Measurements from ENCODE around the gene HIVEP2.

DNA sequence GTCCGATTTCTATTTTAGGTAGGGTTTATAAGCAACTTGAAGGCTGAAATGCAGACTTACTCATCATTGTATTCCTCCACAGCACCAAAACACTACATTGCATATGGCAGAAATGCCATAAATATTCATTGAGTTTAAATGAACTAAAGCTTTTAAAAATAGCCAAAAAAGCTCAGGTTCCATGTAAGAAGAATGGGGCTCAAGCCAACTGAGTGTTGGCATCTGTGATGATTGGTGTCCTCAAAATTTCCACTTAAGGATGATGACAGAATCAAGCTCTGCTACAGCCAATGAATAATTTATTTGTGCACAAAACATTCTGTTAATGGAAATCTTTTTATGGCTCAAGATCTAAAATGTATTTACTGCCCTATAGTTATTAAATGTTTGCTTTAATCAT, 115.4 kb downstream of the HIVEP2 start:
- TF ChIP-seq POLR2AphosphoS5 (IDR thresholded peaks at IDR 0.05; ENCODE audit: low read depth) (no peak), GABPA (IDR thresholded peaks at IDR 0.05; ENCODE audit: low read depth) (no peak), SPI1 (IDR thresholded peaks at IDR 0.05; ENCODE audit: borderline replicate concordance, low read depth) (no peak)
- TF ChIP-seq, protein P1, sequence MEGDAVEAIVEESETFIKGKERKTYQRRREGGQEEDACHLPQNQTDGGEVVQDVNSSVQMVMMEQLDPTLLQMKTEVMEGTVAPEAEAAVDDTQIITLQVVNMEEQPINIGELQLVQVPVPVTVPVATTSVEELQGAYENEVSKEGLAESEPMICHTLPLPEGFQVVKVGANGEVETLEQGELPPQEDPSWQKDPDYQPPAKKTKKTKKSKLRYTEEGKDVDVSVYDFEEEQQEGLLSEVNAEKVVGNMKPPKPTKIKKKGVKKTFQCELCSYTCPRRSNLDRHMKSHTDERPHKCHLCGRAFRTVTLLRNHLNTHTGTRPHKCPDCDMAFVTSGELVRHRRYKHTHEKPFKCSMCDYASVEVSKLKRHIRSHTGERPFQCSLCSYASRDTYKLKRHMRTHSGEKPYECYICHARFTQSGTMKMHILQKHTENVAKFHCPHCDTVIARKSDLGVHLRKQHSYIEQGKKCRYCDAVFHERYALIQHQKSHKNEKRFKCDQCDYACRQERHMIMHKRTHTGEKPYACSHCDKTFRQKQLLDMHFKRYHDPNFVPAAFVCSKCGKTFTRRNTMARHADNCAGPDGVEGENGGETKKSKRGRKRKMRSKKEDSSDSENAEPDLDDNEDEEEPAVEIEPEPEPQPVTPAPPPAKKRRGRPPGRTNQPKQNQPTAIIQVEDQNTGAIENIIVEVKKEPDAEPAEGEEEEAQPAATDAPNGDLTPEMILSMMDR (IDR thresholded peaks at IDR 0.05; ENCODE audit: insufficient read depth, low read length) = no peak
- TF ChIP-seq, protein P2, sequence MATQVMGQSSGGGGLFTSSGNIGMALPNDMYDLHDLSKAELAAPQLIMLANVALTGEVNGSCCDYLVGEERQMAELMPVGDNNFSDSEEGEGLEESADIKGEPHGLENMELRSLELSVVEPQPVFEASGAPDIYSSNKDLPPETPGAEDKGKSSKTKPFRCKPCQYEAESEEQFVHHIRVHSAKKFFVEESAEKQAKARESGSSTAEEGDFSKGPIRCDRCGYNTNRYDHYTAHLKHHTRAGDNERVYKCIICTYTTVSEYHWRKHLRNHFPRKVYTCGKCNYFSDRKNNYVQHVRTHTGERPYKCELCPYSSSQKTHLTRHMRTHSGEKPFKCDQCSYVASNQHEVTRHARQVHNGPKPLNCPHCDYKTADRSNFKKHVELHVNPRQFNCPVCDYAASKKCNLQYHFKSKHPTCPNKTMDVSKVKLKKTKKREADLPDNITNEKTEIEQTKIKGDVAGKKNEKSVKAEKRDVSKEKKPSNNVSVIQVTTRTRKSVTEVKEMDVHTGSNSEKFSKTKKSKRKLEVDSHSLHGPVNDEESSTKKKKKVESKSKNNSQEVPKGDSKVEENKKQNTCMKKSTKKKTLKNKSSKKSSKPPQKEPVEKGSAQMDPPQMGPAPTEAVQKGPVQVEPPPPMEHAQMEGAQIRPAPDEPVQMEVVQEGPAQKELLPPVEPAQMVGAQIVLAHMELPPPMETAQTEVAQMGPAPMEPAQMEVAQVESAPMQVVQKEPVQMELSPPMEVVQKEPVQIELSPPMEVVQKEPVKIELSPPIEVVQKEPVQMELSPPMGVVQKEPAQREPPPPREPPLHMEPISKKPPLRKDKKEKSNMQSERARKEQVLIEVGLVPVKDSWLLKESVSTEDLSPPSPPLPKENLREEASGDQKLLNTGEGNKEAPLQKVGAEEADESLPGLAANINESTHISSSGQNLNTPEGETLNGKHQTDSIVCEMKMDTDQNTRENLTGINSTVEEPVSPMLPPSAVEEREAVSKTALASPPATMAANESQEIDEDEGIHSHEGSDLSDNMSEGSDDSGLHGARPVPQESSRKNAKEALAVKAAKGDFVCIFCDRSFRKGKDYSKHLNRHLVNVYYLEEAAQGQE (IDR thresholded peaks at IDR 0.05; ENCODE audit: insufficient replicate concordance, low read depth) = no peak

Measured in HL-60 (cell line).